Right ventricle myocardium inferior (tissue), 1 donor: ENCODE measurements around the gene MRTFB. TPM values are rescaled to one million over a fixed set of nuclear protein-coding genes. Genes with fewer than 3 reads are reported as not detected.

Experiments
- ATAC-seq: fragments of 200-7000 bp; cut with Tn5 transposase; one replicate; pipeline ENCODE4 v1.9.1; 2020; ENCODE audit warnings: mild to moderate bottlenecking, moderate library complexity
- DNase-seq: peaks from one replicate; pipeline ENCODE4 v3.0.0; 2021; ENCODE audit errors: missing footprints
- intact Hi-C: fragments of 100-400 bp; cut with DNase I; formaldehyde crosslinking; loops from one replicate; pipeline ENCODE4 v1.11.0; 2022
- total RNA-seq: library from RNA; stranded (reverse); fragmentation: NEBNext Ultra II Directional; extraction: Animal tissue kit (Norgen Biotek cat#: 25700); gene quantifications from one replicate; pipeline ENCODE4 v1.2.1, GENCODE V29; 2021
- donor health status: DM: no; HTN: yes; CAD: no; lungs with severe emphysema.

MRTFB gene
- total RNA-seq, 1 donor from 2014 or later = 23.8 TPM

DNA sequence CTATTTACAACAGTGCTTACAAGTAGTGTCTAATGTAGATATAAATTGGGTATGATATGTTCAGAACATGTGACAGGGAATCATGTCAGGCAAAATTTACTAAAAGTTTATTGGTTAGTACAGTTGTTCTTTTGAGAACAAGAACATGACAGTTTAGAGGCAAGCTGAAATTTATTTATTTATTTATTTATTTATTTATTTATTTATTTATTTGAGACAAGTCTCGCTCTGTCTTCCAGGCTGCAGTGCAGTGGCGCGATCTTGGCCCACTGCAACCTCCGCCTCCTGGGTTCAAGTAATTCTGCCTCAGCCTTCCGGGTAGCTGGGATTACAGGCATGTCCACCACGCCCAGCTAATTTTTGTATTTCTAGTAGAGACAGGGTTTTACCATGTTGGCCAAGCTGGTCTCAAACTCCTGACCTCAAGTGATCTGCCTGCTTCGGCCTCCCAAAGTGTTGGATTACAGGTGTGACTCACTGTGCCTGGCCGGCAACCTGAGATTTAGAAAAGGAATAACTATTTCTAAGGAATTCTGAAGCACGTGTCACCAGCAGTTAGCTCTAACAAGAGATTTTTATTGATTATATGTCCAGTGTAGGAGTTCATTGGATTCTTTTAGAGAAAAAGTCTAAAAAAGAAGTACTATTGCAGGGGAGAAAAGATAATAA is 24.9 kb downstream of the MRTFB start:
- DNase-seq (no peak), ATAC-seq (no peak)
- intact Hi-C loops = no loop called here

DNA sequence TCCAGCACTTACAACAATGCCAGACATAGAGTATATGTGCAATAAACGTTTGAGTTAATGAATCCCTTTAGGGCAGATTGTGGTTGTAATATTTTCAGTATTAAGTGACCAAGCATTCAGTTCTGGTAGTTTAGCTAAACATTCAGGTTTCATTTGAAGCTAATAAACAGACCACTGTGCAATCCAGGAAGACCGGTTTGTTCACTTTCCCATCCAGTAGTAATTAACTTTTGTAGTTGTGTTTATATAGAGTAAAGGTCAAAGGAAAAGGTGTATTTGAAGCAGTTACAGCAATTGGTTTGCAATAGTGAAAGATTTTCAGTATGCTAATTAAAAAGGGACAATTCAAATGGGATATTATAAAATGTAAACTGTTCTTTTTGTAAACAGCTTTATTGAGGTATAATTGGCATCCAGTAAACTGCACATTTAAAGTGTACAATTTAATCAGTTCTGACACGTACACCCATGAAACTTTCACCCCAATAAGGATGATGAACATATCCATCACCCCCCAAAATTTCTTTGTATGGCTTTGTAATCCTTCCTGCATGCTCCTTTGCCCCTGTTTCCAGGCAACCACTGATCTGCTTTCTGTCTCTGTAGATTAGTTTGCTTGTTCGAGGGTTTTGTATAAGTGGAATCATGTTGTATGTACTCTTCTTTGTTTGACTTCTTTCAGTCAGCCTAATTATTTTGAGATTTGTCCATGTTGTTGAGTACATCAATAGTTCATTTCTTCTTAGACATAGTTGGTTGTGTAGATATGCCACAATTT is 26.3 kb downstream of the MRTFB start:
- intact Hi-C loops = no loop called here

DNA sequence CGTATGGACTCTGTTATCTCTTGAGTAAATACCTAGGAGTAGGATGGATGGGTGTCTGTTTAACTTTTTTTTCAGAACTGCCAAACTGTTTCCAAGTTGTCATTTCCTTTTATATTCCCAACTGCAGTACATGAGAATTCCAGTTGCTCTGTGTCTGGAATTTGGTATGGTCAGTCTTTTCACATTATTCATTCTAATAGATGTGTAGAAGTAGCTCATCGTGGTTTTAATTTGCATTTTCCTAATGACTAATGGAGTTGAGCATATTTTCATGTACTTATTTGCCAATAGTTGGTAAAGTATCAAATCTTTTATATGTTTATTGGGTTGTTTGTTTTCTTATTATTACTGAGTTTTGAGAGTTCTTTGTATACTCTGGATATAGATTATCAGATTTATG is 27.0 kb downstream of the MRTFB start:
- no peak for DNase-seq
- intact Hi-C loops = no loop called here
- no peak for ATAC-seq

More for the DNA sequence above, 26.3 kb downstream of the MRTFB start:
- DNase-seq (no peak), ATAC-seq (no peak)

DNA sequence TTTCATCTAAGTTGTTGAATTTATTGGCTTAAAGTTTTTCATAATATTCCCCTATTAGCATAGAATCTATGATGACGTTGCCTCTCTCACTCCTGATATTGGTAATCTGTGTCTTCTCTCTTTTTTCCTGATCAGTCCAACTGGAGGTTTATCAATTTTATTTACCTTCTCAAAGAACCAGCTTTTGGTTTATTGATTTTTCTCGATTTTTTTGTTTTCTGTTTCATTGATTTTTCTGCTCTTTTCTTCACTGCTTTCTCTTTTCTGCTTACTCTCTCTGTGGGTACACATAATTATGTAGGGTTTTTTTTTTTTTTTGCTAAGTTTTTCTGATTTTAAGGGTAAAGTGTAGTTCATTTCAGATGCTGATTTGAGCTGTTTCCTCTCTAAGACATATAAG is 29.7 kb downstream of the MRTFB start:
- DNase-seq = no peak
- ATAC-seq = no peak
- intact Hi-C loops = no loop called here

DNA sequence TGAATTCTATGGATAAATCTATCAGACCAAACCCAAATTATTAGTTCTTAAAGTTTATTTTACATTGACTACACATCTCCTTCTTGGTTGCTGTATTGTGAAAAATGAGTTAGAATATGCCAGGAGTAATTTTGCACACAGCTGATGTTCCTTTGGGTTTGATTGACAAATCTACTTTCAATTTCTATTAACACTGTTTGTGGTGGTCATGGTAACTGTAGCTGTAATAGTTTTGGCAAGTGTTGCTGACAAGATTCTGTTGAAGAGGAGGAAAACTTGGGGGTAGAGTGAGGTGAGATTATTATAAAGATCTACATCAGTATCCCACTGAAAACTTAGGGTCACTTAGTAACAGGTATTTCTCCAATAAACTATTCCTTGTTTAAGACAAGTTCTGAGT is 30.3 kb downstream of the MRTFB start:
- ATAC-seq (no peak), DNase-seq (no peak)
- intact Hi-C loops = no loop called here

DNA sequence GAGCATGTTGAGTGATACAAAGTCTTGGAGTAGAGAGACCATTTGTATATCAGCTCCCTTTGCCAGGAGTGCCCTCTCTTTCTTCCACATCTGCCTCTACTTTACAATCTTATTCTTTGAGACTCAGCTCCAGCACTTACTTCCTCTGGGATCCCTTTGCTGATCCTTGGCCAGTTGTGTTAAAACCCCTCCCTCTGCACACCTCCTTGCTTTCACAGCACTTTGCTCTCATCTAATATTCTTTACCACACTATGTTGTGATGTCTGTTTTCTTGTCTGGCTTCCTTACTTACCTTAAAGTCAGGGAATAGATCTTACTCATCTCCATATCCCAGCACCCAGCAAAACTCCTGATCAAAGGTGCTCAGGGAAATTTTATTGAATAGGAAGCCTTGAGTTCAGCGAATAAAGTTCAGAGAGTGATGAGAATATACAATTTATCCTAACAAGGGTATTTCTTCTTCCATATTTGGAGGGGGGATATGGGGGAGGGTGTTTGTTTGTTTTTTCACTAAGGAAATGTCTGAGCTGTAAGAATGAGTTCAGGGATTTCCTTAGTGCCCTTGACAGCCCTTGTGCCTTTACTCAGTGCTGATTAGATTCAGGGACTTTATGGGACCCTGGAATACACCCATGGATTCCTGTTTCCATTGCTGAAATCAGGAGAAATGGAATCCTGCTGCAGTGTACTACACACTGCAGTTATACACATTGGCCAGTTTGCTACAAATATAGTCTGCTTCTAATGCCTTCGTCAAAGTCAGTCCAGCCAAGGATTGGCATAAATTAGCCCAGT is 32.0 kb downstream of the MRTFB start:
- intact Hi-C loops = no loop called here
- DNase-seq (no peak), ATAC-seq (no peak)

DNA sequence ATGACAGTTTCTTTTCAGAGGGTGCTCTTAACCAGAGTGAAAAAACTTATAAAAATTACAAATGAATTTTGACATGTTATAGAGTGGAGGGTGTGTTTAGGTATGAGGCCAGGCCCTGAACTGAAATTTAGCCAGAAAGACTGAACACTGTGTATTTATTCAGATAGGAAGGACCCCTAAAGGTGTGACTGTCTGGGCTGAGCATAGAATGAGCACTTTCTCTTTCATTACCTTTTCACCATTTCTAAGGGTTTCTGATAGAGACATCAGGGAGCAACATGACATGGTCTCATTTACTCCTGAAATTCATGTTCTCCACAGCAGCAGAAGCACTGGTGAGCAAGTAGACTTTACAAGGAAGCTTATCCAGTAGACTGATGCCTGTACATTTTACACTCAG is 32.9 kb downstream of the MRTFB start:
- DNase-seq = no peak
- no peak for ATAC-seq
- intact Hi-C loops = no loop called here

DNA sequence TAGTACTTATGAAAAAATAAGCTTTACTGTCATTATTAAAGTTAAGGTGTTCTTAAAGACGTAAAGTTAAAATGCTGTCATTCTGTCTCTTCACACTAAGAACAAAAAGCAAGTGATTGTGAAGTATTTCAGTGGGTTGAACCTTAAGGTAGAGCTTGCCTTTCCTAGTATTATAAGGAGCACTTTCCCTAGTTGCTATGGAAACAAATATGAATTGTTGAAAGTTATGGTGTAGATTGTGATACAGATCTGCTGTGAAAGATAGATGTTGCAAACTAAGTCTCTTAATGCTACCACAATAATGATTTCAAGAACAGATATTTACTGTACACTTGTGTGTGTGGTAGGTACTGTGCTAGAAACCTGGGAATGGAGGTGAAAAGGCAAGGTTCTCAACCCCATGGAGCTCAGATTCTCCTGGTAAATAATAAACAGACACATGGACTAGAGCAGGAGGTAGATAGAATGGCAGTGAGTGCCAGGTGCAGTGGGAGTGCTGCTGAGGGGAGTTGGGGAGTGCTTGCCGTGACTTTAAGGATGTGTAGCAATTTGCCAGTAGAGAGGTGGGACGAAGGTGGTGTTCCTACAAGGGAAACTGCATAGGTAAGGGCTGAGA is 34.7 kb downstream of the MRTFB start:
- DNase-seq (no peak), ATAC-seq (no peak)
- intact Hi-C loops = no loop called here

DNA sequence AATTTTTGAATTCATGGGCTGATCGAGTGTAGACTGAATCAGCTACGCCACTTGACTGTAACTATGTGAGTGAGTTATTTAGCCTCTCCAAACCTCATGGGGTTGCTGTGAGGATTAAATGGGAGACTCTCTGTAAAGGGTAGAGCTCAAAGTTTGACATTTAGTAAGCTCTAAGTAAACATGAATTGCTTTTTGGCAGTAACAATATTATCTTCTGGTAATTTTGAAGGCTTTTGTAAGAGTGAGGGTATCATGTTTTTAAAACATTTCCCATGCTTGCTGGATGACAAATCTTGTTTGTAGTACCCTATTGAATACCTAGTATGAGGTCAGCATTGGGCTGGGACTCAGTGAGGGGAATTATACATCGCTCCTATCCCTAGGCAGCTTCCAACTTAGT is 35.3 kb downstream of the MRTFB start:
- no peak for ATAC-seq
- intact Hi-C loops = no loop called here
- no peak for DNase-seq

DNA sequence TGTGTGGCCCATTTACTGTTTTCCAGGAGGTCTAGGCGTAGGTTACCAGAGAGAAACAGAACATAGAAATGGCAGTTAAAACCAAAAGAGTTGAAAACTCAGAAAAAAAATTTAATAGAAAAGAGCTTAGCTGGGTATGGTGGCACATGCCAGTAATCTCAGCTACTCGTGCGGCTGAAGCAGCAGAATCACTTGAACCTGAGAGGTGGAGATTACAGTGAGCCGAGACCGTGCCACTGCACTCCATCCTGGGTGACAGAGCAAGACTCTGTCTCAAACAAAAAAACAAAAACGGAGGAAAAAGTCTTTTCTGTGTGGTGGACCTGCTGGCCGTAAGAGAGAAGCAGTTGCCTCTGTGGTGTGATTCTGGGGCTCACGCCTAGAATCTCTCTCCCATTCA is 35.8 kb downstream of the MRTFB start:
- DNase-seq (no peak), ATAC-seq (no peak)
- intact Hi-C loops = no loop called here

DNA sequence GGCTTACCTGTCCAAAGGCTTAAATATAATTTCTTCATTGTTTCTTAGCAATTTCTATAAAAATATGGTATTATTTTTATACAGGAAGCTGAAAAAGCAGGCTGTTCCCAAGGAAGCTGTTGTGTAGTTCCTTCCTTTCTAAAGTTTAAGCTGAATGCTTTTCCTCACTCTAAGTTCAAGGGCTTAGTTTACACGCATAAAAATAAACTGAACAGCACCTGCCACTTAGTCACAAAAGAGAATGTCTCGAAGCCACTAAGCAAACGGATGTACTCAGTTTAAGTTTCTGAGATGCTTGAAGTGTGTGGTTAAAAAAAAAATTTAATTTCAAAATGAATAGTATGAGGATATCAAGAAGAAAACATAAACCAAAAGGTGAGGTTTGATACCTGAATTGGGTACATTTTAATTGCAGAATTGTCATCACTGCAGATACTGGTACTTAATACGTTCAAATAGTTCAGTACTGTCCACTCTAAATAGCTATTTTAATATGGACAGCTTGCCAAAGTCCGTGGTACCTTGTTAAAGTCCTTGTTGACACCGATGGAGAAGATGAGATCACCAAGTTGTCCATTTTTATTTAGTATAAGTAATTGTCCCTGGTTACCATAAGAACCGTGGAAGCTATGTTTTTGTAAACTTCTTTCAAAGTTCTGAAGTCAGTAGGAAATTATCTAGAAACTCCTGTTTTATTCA is 38.1 kb downstream of the MRTFB start:
- intact Hi-C loops = no loop called here
- DNase-seq (no peak), ATAC-seq (no peak)

DNA sequence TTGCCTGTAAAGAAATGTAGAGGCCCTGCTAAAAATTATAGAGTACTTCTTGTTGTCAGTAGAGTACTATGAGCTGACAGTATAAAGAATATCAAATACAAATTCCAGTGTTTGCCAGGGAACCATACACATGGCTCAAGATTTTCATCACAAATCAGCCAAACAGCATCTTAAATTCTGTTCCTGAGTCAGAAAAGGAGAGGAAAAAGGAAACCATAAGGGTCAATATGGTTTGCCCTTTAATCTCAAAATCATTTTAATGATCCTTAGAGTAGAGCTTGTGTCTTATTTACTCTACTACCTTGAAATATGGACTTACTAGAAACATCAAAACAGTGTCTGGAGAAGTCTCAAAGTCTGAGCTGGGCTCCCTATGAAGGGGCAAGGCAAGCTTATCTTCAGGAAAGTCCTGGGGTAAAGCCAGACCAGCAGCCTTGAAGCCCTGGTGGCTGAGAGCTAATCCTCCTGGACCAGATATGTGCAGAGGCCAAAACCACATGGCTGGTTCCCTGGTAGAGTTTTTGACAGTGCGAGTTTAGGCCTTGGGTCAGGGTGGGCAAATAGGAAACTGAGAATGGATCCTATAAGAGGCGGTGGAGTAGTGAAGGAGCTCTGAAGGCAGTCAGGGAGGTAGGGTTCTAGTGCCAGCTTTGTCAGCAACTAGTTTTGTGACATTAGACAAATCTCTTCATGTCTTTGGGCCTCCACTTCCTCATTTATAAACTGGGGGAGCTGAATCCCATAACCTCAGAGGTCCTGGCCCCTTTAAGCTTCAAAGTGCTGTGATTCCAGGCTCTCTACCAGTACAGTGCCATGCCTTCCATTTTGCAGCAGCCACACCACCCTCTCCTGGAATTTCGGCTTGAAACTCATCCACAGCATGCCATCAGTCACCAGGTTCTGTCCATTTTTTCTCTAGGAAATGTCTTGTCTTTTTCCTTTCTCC is 38.9 kb downstream of the MRTFB start:
- ATAC-seq = no peak
- intact Hi-C loops = no loop called here
- DNase-seq = no peak

DNA sequence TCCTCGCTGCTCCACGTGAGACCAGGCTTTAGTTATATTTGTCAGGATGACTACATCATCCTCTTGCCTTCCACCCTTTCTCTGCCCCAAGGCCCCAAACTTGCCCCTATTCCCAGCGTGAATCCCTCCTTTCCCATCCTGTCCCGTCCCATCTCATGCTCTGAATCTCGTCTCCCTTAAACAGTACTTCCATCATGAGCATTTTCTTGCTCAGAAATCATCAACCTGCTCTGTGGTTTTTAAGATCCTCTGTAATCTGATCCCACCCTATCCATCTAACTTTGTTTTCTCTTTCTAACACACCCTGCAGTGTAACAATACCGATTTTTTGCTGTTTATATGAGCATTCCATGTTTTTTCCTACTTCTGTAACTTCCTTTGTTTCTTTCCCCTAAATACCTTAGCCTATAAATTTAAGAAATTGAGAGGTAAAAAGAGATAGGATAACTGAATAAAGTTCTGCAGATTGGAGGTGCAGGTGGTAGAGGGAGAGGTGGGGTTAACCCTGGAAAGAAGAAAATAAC is 39.7 kb downstream of the MRTFB start:
- no peak for ATAC-seq
- intact Hi-C loops = no loop called here

DNA sequence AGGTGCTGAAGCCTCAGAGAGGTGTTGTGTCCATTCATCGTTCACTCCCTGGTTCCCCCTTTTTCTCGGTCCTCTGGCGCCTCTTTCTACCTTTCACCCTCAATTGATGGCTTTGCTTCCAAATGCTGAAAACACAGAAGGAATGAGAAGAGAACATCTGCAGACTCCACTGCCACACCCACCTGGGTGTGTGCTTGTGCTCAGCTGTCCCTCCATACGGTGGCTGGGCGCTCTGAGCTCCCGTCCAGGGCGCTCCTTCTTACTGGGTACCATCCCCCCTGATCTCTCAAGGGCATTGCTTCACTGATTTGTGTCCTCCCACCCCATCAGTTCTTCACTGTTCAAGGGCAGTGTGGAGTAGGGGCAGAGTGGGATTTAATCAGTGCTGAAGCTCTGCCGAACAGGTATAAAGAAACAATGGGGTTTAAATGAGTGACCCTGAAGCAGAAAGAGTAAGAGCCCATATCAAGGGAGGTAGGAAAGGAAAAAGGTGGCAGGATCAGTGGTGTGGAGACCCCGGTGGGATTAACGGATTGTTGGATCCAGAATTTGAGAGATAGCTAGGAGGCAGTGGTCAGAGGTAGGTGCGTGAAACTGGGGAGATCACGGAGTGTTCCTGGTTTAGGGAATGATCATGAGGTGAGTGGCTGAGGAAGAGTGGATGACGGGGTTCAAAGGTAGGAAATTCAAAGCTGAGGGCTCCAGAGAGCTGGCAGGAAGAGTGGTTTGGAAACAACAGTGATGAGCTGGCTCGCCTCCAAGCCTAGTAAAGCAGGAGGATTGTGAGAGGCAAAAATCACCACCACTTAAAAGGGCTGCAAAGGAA is 40.8 kb downstream of the MRTFB start:
- intact Hi-C loops = no loop called here
- DNase-seq = no peak
- peak; percentile 18 for ATAC-seq

More for the DNA sequence above, 39.7 kb downstream of the MRTFB start:
- DNase-seq = no peak

DNA sequence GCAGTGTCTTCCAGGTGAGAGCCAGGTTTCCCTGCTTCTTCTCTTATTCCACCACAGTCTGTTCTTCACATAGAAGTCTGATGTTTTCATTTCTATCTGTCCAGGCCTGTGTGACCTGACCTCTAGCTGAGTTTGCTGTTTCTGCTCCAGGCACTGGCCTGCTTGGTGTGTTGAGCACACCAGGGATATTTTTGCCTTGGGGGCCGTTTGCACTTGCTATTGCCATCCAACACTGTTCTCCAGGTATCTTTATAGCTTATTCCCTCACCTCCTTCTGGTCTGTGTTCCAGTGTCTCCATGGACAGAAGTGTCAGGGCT is 41.4 kb downstream of the MRTFB start:
- ATAC-seq (no peak), DNase-seq (no peak)
- intact Hi-C loops = no loop called here

DNA sequence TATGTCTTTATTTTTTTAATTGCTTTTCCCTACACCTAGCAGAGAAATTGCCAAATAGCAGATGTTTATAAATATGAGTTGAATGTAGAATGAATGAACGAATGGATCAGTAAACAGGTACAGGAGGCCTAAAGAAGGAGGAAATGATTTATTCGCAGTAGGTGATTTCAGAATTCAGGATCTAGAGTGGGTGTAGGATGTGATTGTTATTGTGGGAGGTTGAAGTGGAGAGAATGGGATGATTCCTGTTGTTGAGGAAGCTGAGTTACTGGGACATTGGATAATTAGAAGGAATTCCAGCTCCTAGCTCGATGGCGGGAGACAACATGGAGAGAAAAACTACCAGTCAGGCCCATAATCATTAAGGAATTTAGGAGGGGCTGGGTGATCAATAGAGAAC is 42.2 kb downstream of the MRTFB start:
- no peak for ATAC-seq
- no peak for DNase-seq

DNA sequence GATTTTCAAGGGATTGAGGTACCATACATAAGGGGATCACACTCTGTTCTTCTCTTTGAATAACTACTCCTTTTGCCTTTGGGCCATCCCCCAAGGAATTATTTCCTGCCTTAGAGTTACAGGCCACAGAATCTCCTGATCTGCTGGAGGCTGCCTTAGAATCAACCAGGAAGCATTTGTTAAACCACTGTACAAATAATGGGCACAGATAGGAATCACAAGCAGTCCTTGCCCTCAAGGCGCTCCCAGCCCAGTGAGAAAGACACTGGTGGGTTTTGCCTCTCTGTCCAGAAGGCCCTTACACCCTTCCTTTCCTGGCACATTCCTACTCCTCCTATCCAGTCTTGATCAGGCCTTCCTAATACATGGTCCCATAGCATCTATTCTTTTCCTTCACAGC is 45.9 kb downstream of the MRTFB start:
- ATAC-seq (no peak), DNase-seq (no peak)
- intact Hi-C loops = no loop called here

More for the DNA sequence above, 42.2 kb downstream of the MRTFB start:
- intact Hi-C loops = no loop called here
